NCI-H2171 treated with DMSO at 0.1 percent for 48 hours (cell line): Measurements from ENCODE around the gene RTF1.
"Not testable (repeated sequence)": the region's sequence is repeated elsewhere in the genome, so short reads cannot be mapped to it uniquely, and the experiment has no call there.

Source experiments
- DNase-seq: peaks from one replicate; lab custom pipeline; 2025; lab: John Stamatoyannopoulos, UW

RTF1 gene

GRCh38 chr15:41437448-41437847 is 20.6 kb downstream of the RTF1 start:
- no peak for DNase-seq

- no peak for DNase-seq
Measured at GRCh38 chr15:41438206-41438605, 21.3 kb downstream of the RTF1 start.

- DNase-seq = not testable (repeated sequence)
Measured at GRCh38 chr15:41438745-41439144, 21.9 kb downstream of the RTF1 start.

GRCh38 chr15:41443275-41443674 is 26.4 kb downstream of the RTF1 start:
- DNase-seq = no peak

- no peak for DNase-seq
Measured at GRCh38 chr15:41445399-41445798, 28.5 kb downstream of the RTF1 start.

- no peak for DNase-seq
Measured at GRCh38 chr15:41462084-41462795, 45.3 kb downstream of the RTF1 start.

- no peak for DNase-seq
Measured at GRCh38 chr15:41464889-41465580, 48.1 kb downstream of the RTF1 start.

- peak; percentile 67 for DNase-seq
Measured at GRCh38 chr15:41465822-41466421, 49.0 kb downstream of the RTF1 start.

- no peak for DNase-seq
Measured at GRCh38 chr15:41466711-41467110, 49.8 kb downstream of the RTF1 start.

- not testable (repeated sequence) for DNase-seq
Measured at GRCh38 chr15:41469644-41470043, 52.7 kb downstream of the RTF1 start.

GRCh38 chr15:41473418-41473817 is 56.5 kb downstream of the RTF1 start:
- DNase-seq = no peak

- DNase-seq = no peak
Measured at GRCh38 chr15:41474436-41474835, 57.5 kb downstream of the RTF1 start.

- no peak for DNase-seq
Measured at GRCh38 chr15:41474941-41475340, 58.0 kb downstream of the RTF1 start.

GRCh38 chr15:41476416-41477048 is 59.6 kb downstream of the RTF1 start:
- no peak for DNase-seq

GRCh38 chr15:41480396-41481140 is 63.7 kb downstream of the RTF1 start:
- no peak for DNase-seq

GRCh38 chr15:41482110-41482877 is 65.4 kb downstream of the RTF1 start:
- DNase-seq = no peak

- DNase-seq = no peak
Measured at GRCh38 chr15:41483115-41483514, 66.2 kb downstream of the RTF1 start.

- DNase-seq = no peak
Measured at GRCh38 chr15:41483519-41483918, 66.6 kb downstream of the RTF1 start.

GRCh38 chr15:41484937-41485625 is 68.2 kb downstream of the RTF1 start:
- no peak for DNase-seq

- no peak for DNase-seq
Measured at GRCh38 chr15:41486286-41486685, 69.4 kb downstream of the RTF1 start.

GRCh38 chr15:41487381-41487780 is 70.5 kb downstream of the RTF1 start:
- DNase-seq = no peak
